Measurements from ENCODE around the gene NTNG1. TPM values are rescaled to one million over a fixed set of nuclear protein-coding genes. Genes with fewer than 3 reads are reported as not detected.

Gene NTNG1
- total and polyA plus RNA-seq, 2 donors: 1.6 to 5.1 TPM

- H3K9me3 ChIP-seq (ENCODE audit: control insufficient read depth in 2 of 2, insufficient read depth in 1 of 2, low read length in 1 of 2): no peaks in the 10 kb centered on the region
- no peak overlapping the region for H3K4me3 ChIP-seq (ENCODE audit: low read length in 2 of 2)
- no peaks in the 10 kb centered on the region for H3K4me1 ChIP-seq (ENCODE audit: control insufficient read depth in 2 of 2, insufficient read depth in 2 of 2, low read length in 2 of 2)
- H3K36me3 ChIP-seq (ENCODE audit: control insufficient read depth in 2 of 2, insufficient read depth in 2 of 2, low read length in 1 of 2): no peaks in the 10 kb centered on the region
- DNase-seq (ENCODE audit: low read depth in 6 of 9, low spot score in 9 of 9): no peak
- WGBS: 83% methylated on average over 4 of the region's 4 CpGs
- no peak overlapping the region for H3K27ac ChIP-seq (ENCODE audit: low read depth in 1 of 2, low read length in 1 of 2)
- peaks cover 0 to 5% of the 10 kb centered on the region in 2 donors for H3K27me3 ChIP-seq (ENCODE audit: control insufficient read depth in 2 of 2, insufficient read depth in 1 of 2, low read length in 1 of 2)
These were observed 324.0 kb downstream of the NTNG1 start for GRCh38 chr1:107464827-107465226.

GRCh38 chr1:107467286-107467685 lies 326.4 kb downstream of the NTNG1 start:
- Histone ChIP-seq H3K27ac (ENCODE audit: low read depth in 1 of 2, low read length in 1 of 2) (no peak overlapping the region), H3K9me3 (ENCODE audit: control insufficient read depth in 2 of 2, insufficient read depth in 1 of 2, low read length in 1 of 2) (no peaks in the 10 kb centered on the region), H3K36me3 (ENCODE audit: control insufficient read depth in 2 of 2, insufficient read depth in 2 of 2, low read length in 1 of 2) (no peaks in the 10 kb centered on the region), H3K4me1 (ENCODE audit: control insufficient read depth in 2 of 2, insufficient read depth in 2 of 2, low read length in 2 of 2) (no peaks in the 10 kb centered on the region), H3K4me3 (ENCODE audit: low read length in 2 of 2) (no peak overlapping the region), H3K27me3 (ENCODE audit: control insufficient read depth in 2 of 2, insufficient read depth in 1 of 2, low read length in 1 of 2) (peaks cover 0 to 2% of the 10 kb centered on the region in 2 donors)
- DNase-seq (ENCODE audit: low read depth in 6 of 9, low spot score in 9 of 9): no peak
- 99% methylated on average over 1 of the region's 1 CpG for WGBS

- Histone ChIP-seq H3K36me3 (ENCODE audit: control insufficient read depth in 2 of 2, insufficient read depth in 2 of 2, low read length in 1 of 2) (no peaks in the 10 kb centered on the region), H3K4me3 (ENCODE audit: low read length in 2 of 2) (no peak overlapping the region), H3K27me3 (ENCODE audit: control insufficient read depth in 2 of 2, insufficient read depth in 1 of 2, low read length in 1 of 2) (peaks cover 0 to 2% of the 10 kb centered on the region in 2 donors), H3K27ac (ENCODE audit: low read depth in 1 of 2, low read length in 1 of 2) (no peak overlapping the region), H3K9me3 (ENCODE audit: control insufficient read depth in 2 of 2, insufficient read depth in 1 of 2, low read length in 1 of 2) (no peaks in the 10 kb centered on the region), H3K4me1 (ENCODE audit: control insufficient read depth in 2 of 2, insufficient read depth in 2 of 2, low read length in 2 of 2) (no peaks in the 10 kb centered on the region)
- 97% methylated on average over 3 of the region's 3 CpGs for WGBS
- DNase-seq (ENCODE audit: low read depth in 6 of 9, low spot score in 9 of 9): no peak
These were observed 327.0 kb downstream of the NTNG1 start for GRCh38 chr1:107467811-107468210.

- Histone ChIP-seq H3K4me1 (ENCODE audit: control insufficient read depth in 2 of 2, insufficient read depth in 2 of 2, low read length in 2 of 2) (no peaks in the 10 kb centered on the region), H3K4me3 (ENCODE audit: low read length in 2 of 2) (no peak overlapping the region), H3K36me3 (ENCODE audit: control insufficient read depth in 2 of 2, insufficient read depth in 2 of 2, low read length in 1 of 2) (no peaks in the 10 kb centered on the region), H3K9me3 (ENCODE audit: control insufficient read depth in 2 of 2, insufficient read depth in 1 of 2, low read length in 1 of 2) (no peaks in the 10 kb centered on the region), H3K27me3 (ENCODE audit: control insufficient read depth in 2 of 2, insufficient read depth in 1 of 2, low read length in 1 of 2) (peaks cover 0 to 2% of the 10 kb centered on the region in 2 donors), H3K27ac (ENCODE audit: low read depth in 1 of 2, low read length in 1 of 2) (no peak overlapping the region)
- WGBS: 95% methylated on average over 2 of the region's 2 CpGs
- no peak for DNase-seq (ENCODE audit: low read depth in 6 of 9, low spot score in 9 of 9)
These were observed 332.2 kb downstream of the NTNG1 start for GRCh38 chr1:107473065-107473464.

GRCh38 chr1:107474877-107475612 lies 334.2 kb downstream of the NTNG1 start:
- WGBS: 24% methylated on average over 1 of the region's 1 CpG
- Histone ChIP-seq H3K4me1 (ENCODE audit: control insufficient read depth in 2 of 2, insufficient read depth in 2 of 2, low read length in 2 of 2) (no peaks in the 10 kb centered on the region), H3K4me3 (ENCODE audit: low read length in 2 of 2) (no peak overlapping the region), H3K9me3 (ENCODE audit: control insufficient read depth in 2 of 2, insufficient read depth in 1 of 2, low read length in 1 of 2) (no peaks in the 10 kb centered on the region), H3K27me3 (ENCODE audit: control insufficient read depth in 2 of 2, insufficient read depth in 1 of 2, low read length in 1 of 2) (peaks cover 2 to 8% of the 10 kb centered on the region in 2 donors), H3K36me3 (ENCODE audit: control insufficient read depth in 2 of 2, insufficient read depth in 2 of 2, low read length in 1 of 2) (no peaks in the 10 kb centered on the region), H3K27ac (ENCODE audit: low read depth in 1 of 2, low read length in 1 of 2) (no peak overlapping the region)
- DNase-seq (ENCODE audit: low read depth in 6 of 9, low spot score in 9 of 9): peak in 1 of 9 donors; percentile 13

- Histone ChIP-seq H3K27me3 (ENCODE audit: control insufficient read depth in 2 of 2, insufficient read depth in 1 of 2, low read length in 1 of 2) (peaks cover 6 to 8% of the 10 kb centered on the region in 2 donors), H3K27ac (ENCODE audit: low read depth in 1 of 2, low read length in 1 of 2) (no peak overlapping the region), H3K36me3 (ENCODE audit: control insufficient read depth in 2 of 2, insufficient read depth in 2 of 2, low read length in 1 of 2) (no peaks in the 10 kb centered on the region), H3K9me3 (ENCODE audit: control insufficient read depth in 2 of 2, insufficient read depth in 1 of 2, low read length in 1 of 2) (no peaks in the 10 kb centered on the region), H3K4me1 (ENCODE audit: control insufficient read depth in 2 of 2, insufficient read depth in 2 of 2, low read length in 2 of 2) (peaks cover 5 to 7% of the 10 kb centered on the region in 2 donors), H3K4me3 (ENCODE audit: low read length in 2 of 2) (no peak overlapping the region)
- 97% methylated on average over 2 of the region's 2 CpGs for WGBS
- DNase-seq (ENCODE audit: low read depth in 6 of 9, low spot score in 9 of 9): peak in 1 of 9 donors; percentile 25
These were observed 336.4 kb downstream of the NTNG1 start for GRCh38 chr1:107477233-107477632.

- Histone ChIP-seq H3K9me3 (ENCODE audit: control insufficient read depth in 2 of 2, insufficient read depth in 1 of 2, low read length in 1 of 2) (no peaks in the 10 kb centered on the region), H3K4me3 (ENCODE audit: low read length in 2 of 2) (no peak overlapping the region), H3K27ac (ENCODE audit: low read depth in 1 of 2, low read length in 1 of 2) (no peak overlapping the region), H3K36me3 (ENCODE audit: control insufficient read depth in 2 of 2, insufficient read depth in 2 of 2, low read length in 1 of 2) (no peaks in the 10 kb centered on the region), H3K27me3 (ENCODE audit: control insufficient read depth in 2 of 2, insufficient read depth in 1 of 2, low read length in 1 of 2) (peaks cover 6 to 8% of the 10 kb centered on the region in 2 donors), H3K4me1 (ENCODE audit: control insufficient read depth in 2 of 2, insufficient read depth in 2 of 2, low read length in 2 of 2) (peaks cover 5 to 7% of the 10 kb centered on the region in 2 donors)
- DNase-seq (ENCODE audit: low read depth in 6 of 9, low spot score in 9 of 9): no peak
- WGBS: 93% methylated on average over 11 of the region's 11 CpGs
These were observed 339.1 kb downstream of the NTNG1 start for GRCh38 chr1:107479865-107480350.

GRCh38 chr1:107480548-107481415 lies 339.9 kb downstream of the NTNG1 start:
- Histone ChIP-seq H3K4me3 (ENCODE audit: low read length in 2 of 2) (peak overlapping the region in 1 of 2 donors; percentile 23), H3K9me3 (ENCODE audit: control insufficient read depth in 2 of 2, insufficient read depth in 1 of 2, low read length in 1 of 2) (no peaks in the 10 kb centered on the region), H3K27me3 (ENCODE audit: control insufficient read depth in 2 of 2, insufficient read depth in 1 of 2, low read length in 1 of 2) (peaks cover 6 to 8% of the 10 kb centered on the region in 2 donors), H3K36me3 (ENCODE audit: control insufficient read depth in 2 of 2, insufficient read depth in 2 of 2, low read length in 1 of 2) (no peaks in the 10 kb centered on the region), H3K27ac (ENCODE audit: low read depth in 1 of 2, low read length in 1 of 2) (no peak overlapping the region), H3K4me1 (ENCODE audit: control insufficient read depth in 2 of 2, insufficient read depth in 2 of 2, low read length in 2 of 2) (peaks cover 5 to 7% of the 10 kb centered on the region in 2 donors)
- DNase-seq (ENCODE audit: low read depth in 6 of 9, low spot score in 9 of 9): peak in 2 of 9 donors; percentile 11 to 40
- 44% methylated on average over 37 of the region's 37 CpGs for WGBS
